Stimulated activated CD8-positive, alpha-beta memory T cell treated with anti-CD3 and anti-CD28 coated beads, Interleukin-4, amount 100 ng/mL, for 1 hour (primary cell): Measurements from ENCODE around the gene ATL2.
"Not testable (repeated sequence)": the region's sequence is repeated elsewhere in the genome, so short reads cannot be mapped to it uniquely, and the experiment has no call there.

Experiments
- DNase-seq, 2 donors: peaks; one replicate each; pipeline ENCODE4 v3.0.0-alpha.2; 2020; ENCODE audit warnings: low read depth in 2 of 2, low spot score in 1 of 2

ATL2 gene

DNA sequence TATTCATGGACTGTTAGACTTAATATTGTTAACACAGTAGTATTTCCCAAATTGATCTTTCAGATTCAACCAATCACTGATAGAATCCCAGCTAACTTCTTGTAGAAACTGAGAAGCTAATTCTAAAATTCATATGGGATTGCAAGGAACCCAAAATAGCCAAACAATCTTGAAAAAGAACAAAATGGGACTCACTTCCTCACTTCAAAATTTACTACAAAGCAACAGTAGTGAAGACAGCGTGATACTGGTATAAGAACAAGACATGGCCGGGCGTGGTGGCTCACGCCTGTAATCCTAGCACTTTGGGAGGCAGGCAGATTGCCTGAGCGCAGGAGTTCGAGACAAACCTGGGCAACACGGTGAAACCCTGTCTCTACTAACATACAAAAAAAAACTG, 46.3 kb downstream of the ATL2 start:
- no peak for DNase-seq

- no peak for DNase-seq
These were observed 49.5 kb downstream of the ATL2 start for GRCh38 chr2:38327580-38327979.

DNA sequence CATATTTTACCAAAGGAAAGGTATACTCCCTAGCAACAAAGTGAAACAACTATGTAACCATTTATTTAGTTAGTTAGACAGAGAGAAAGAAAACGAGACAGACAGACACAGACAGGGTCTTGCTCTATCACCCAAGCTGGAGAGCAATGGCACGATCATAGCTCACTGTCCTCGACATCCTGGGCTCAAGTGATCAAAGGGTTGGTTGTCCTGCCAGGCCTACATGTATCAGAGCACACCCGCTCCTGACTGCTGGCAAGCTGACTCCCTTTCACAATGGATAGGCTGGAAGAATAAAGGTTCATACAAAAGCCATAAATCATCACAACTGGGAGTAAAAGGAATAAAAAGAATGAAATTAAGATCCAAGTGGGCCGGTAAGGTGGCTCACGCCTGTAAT, 53.5 kb downstream of the ATL2 start:
- DNase-seq = no peak

DNA sequence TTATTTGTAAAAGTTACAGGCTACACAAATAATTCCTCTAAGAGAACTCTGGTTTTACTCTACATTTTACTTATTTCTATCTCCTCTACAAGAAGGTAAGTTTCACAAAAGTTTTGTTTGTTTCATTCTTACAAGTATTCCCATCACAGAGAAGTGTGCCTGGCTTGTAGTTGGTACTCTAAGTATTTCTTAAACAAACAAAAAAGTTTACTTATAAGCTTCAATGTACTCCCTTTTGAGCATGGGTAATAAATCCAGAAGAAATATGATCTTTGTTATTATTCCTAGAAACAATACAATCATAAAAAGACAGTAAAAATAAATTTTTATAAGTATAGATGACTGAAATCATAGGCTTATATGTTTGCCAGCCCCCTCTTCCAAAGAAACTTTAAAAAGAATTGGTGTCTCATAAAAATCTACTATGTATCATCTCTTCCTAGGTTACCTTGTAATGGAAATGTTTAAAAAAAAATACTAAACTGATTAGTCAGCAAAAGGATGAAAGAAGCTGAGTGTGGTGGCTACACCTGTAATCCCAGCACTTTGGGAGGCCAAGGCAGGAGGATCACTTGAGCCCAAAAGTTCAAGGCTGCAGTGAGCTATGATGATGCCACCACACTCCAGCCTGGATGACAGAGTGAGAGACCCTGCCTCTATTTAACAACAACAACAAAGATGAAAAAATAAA, 54.7 kb downstream of the ATL2 start:
- DNase-seq = no peak

DNA sequence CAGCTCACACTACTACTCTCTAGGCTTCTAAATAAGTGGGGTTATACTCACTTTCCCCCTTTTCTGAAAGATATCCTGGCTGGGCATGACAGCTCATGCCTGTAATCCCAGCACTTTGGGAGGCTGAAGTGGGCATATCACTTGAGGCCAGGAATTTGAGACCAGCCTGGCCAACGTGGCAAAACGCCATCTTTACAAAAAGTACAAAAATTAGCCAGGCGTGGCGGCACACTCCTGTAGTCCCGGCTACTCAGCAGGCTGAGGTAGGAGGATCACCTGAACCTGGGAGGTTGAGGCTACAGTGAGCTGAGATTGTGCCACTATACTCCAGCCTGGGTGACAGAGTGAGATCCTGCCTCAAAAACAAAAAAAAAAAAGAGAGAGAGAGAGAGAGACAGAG, 57.8 kb downstream of the ATL2 start:
- DNase-seq = not testable (repeated sequence)

- no peak for DNase-seq
These were observed 59.3 kb downstream of the ATL2 start for GRCh38 chr2:38317725-38318124.

DNA sequence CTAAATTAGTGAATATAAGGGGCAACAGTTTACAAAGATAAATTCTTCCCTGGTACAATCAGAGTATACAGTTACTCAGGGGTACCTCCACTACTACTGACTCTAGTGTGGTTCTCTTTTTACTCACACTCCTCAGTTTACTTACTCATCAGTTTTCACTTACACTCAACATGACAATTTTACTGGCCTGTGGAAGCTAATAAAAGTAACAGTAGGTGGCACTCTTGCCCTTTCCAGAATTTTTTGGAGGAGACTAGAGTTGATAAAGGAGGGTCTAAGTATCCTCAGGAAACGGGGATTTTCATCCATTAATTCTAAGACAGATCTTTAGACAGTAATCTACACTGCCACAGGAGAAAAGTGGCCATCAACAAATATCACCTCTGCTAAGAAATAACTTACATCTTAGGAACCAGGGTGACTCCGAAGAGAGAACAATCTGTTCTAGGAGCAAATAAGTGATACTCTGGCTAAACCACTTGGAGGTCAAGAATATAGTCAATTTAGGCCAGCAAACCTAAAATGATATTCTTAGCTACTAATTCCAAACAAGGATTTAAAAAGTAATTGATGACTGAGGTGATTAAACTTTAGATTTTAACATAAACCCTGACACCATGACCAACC, 61.3 kb downstream of the ATL2 start:
- no peak for DNase-seq

DNA sequence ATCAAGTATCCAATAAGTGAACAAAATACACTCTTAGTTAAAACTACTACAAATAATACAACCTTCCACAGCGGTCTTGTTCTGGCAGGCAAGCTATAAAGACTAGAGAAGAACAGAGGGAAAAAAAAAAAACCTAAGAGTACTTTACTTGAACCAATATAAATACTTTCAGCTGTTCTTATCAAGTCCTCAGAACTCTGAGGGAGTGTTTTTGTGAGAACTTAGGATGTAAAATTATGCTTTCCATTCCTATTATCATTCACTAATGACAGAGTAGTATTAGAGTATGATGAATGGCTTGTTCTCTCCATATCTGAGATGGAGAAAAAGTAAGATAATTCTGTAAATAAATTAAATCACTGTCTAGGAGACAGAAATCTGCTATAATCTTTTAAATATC, 68.3 kb downstream of the ATL2 start:
- DNase-seq = no peak

- no peak for DNase-seq
These were observed 74.9 kb downstream of the ATL2 start for GRCh38 chr2:38301969-38302702.

DNA sequence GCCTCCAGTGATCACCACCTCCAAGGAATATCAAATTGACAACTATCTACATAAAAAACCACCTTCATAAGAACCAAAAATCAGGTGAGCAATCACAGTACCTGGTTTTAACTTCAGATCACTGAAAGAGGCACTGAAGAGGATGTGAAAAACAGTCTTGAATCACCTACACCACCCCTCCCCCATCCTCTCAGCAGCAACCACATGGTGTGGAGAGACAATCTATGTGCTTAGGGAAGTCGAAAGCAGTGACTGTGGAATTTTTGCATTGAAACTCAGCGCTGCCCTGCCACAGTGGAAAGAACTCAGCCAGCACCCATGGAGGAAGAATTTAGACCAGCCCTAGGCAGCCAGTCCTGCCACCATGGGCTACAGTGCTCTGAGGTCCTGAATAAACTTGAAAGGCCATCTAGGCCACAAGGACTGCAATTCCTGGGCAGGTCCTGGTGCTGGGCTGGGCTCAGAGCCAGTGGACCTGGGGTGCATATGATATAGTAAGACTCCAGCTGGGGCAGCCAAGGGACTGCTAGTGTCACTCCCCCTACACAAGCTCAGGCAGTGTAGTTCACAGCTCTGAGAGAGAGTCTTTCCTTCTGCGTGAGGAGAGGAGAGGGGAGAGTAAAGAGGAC, 75.6 kb downstream of the ATL2 start:
- no peak for DNase-seq

GRCh38 chr2:38298539-38298938, 78.5 kb downstream of the ATL2 start:
- DNase-seq = no peak

DNA sequence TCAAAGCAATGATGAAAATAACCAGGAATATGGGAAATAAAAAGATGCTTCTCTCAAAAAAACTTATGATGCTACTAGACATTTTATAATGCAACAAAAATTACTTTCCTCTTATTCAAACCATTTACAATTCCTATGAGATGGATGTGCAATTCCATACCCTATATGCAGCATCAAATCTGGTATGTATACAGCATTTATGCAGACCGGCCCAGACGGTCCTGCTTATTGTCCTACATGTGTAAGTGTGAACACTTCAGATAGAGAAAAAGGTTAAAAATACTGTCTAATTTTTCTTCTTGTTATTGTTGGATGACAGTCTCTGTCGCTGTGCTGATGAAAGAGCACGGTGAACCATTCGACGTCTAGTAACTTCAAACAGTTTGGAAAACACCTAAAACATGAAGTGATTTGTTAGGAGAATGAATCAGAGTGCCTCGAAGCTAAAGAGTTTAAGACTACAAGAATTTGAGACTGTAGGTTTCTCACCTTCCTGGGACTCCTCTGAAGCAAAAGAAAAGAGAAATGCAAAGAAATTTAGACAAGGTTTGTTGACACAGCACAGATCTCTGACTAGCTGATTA, 80.8 kb downstream of the ATL2 start:
- DNase-seq = no peak

GRCh38 chr2:38294597-38294996, 82.5 kb downstream of the ATL2 start:
- no peak for DNase-seq

GRCh38 chr2:38293152-38293865, 83.8 kb downstream of the ATL2 start:
- DNase-seq = no peak

DNA sequence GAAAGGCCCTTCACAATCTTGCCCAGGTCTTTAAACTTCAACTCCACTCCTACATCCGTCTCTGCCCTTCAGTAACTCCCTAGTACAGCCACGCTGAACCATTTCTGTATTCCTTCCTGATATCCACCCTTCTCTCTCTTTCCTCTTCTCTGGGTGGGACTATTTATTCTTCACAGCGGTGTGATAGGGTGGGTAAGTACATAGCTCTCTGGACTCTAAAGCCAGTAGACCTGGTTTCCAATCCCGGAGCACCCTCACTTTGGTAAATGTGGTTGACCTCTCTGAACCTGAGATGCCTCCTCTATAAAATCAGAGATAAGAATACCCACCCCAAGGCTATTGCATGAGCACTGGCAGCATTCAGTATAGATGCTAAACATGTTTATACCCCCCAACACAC, 86.7 kb downstream of the ATL2 start:
- no peak for DNase-seq

DNA sequence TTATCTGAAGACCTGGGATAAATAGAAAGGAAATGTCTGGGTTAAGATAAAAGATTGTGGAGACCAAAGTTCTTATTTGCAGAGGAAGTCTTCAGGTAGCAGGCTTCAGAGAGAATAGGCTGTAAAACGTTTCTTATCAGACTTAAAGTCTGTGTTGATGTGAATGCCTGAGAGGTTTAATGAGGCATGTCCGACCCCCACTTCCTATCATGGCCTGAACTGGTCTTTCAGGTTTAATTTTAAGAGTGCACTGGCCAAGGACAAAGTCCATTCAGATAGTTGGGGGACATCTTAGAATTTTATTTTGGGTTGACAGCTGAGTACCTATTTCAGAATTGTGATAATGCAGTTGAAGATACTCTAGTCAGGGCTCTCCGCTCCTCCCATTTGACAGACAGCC, 92.1 kb downstream of the ATL2 start:
- DNase-seq = no peak

GRCh38 chr2:38281095-38281742, 95.9 kb downstream of the ATL2 start:
- no peak for DNase-seq

DNA sequence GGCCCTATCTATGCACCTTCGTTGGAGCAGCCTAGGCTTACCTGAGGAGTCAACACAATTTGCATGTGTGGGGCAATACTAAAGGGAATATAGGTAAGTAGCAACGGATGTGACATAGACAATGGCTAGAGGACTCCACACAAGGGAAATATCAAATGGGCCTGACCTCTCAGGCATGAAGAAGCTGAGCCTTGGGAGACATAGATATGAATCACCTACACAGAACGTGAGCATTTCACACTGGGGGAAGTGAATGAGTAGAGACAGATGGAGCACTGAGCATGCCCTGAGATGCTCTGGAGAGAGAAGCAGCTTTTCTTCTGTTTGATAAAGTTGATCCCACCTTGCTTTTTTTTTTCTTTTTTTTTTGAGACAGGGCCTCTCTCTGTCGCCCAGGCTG, 97.9 kb downstream of the ATL2 start:
- no peak for DNase-seq

- not testable (repeated sequence) for DNase-seq
These were observed 99.0 kb downstream of the ATL2 start for GRCh38 chr2:38278117-38278438.

DNA sequence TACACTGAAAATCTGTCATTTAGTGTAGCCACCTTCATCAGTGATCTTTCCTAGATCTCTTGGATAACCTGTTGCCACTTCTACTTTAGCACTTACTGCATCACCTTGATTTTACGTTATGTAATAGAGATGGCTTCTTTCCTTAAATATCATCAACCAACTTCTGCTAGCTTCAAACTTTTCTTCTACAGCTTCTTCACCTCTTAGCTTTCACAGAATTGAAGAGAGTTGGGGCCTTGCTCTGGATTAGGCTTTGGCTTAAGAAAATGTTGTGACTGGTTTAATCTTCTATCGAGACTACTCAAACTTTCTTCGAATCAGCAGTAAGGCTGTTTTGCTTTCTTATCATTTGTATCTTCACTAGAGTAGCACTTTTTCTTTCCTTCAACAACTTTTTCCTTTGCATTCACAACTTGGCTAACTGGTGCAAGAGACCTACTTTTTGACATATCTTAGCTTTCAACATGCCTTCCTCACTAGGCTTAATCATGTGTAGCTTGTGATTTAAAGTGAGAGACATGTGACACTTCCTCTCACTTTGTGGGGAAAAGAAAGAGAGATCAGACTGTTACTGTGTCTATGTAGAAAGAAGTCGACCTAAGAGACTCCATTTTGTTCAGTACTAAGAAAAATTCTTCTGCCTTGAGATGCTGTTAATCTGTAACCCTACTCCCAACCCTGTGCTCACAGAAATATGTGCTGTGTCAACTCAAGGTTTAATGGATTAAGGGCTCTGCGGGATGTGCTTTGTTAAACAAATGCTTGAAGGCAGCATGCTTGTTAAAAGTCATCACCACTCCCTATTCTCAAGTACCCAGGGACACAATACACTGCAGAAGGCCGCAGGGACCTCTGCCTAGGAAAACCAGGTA, 99.6 kb downstream of the ATL2 start:
- no peak for DNase-seq
